Large intestine (tissue), 3 donors: ENCODE results near the gene KIRREL1. TPM values are rescaled to one million over a fixed set of nuclear protein-coding genes. Genes with fewer than 3 reads are reported as not detected.

ENCODE experiments used
- DNase-seq, 2 donors: peaks; one replicate each; pipeline versions ENCODE4 v3.0.0 to v3.0.0-alpha.2; 2013
- H3K27ac ChIP-seq: one replicate; pipeline ENCODE4 v1.5.1; 2013; ENCODE audit warnings: low read length
- H3K27me3 ChIP-seq: 2 replicates; pipeline ENCODE4 v1.6.1; 2013; ENCODE audit warnings: low read length; ENCODE audit not compliant: control insufficient read depth, insufficient read depth
- H3K36me3 ChIP-seq: 2 replicates; pipeline ENCODE4 v1.6.1; 2013; ENCODE audit warnings: low read length; ENCODE audit not compliant: control insufficient read depth, insufficient read depth
- H3K4me1 ChIP-seq: one replicate; pipeline ENCODE4 v1.6.1; 2013; ENCODE audit warnings: low read length; ENCODE audit not compliant: control insufficient read depth, insufficient read depth
- H3K4me3 ChIP-seq: one replicate; pipeline ENCODE4 v1.5.1; 2013; ENCODE audit warnings: low read length
- H3K9me3 ChIP-seq: one replicate; pipeline ENCODE4 v1.6.1; 2013; ENCODE audit warnings: mild to moderate bottlenecking, low read depth, low read length, moderate library complexity; ENCODE audit not compliant: control insufficient read depth
- WGBS: methylation state at CpG from one replicate; pipeline ENCODE4 v1.1.5; 2013; ENCODE audit warnings: low lambda C conversion rate; ENCODE audit not compliant: insufficient coverage; 5-methylcytosine and 5-hydroxymethylcytosine counted together
- polyA plus RNA-seq: library from polyadenylated mRNA; unstranded; fragments of 120-200 nt; gene quantifications from one replicate; pipeline ENCODE4 v1.2.1, GENCODE V29; 2013

KIRREL1 gene
- polyA plus RNA-seq, 1 donor, result 18.7 TPM

GRCh38 chr1:157992833-157993146 is 655 bp upstream of the KIRREL1 start:
- Histone ChIP-seq H3K27me3 (no peaks in the 10 kb centered on the region), H3K27ac (peak overlapping the region; percentile 13), H3K4me3 (peak overlapping the region; percentile 82), H3K4me1 (peaks cover 6% of the 10 kb centered on the region), H3K9me3 (no peaks in the 10 kb centered on the region), H3K36me3 (no peaks in the 10 kb centered on the region)
- 40% methylated on average over 1 of the region's 8 CpGs for WGBS
- DNase-seq, result no peak

- Histone ChIP-seq H3K27ac (peak overlapping the region; percentile 57), H3K27me3 (no peaks in the 10 kb centered on the region), H3K4me1 (peaks cover 6% of the 10 kb centered on the region), H3K9me3 (no peaks in the 10 kb centered on the region), H3K4me3 (peak overlapping the region; percentile 82), H3K36me3 (no peaks in the 10 kb centered on the region)
- peak in 1 of 2 donors; percentile 38 for DNase-seq
- WGBS, result no CpG with 5 or more reads among the region's 29 CpGs
Observed at GRCh38 chr1:157993918-157994605, 617 bp downstream of the KIRREL1 start.

- H3K27me3 ChIP-seq, result no peaks in the 10 kb centered on the region
- H3K27ac ChIP-seq, result peak overlapping the region; percentile 4
- H3K4me1 ChIP-seq, result peaks cover 6% of the 10 kb centered on the region
- no CpG with 5 or more reads among the region's 13 CpGs for WGBS
- no peak for DNase-seq
- peak overlapping the region; percentile 82 for H3K4me3 ChIP-seq
- H3K9me3 ChIP-seq, result no peaks in the 10 kb centered on the region
- H3K36me3 ChIP-seq, result no peaks in the 10 kb centered on the region
Observed at GRCh38 chr1:157994704-157995582, 1.5 kb downstream of the KIRREL1 start.

- H3K27ac ChIP-seq, result no peak overlapping the region
- peaks cover 3% of the 10 kb centered on the region for H3K36me3 ChIP-seq
- no CpG with 5 or more reads among the region's 3 CpGs for WGBS
- no peak overlapping the region for H3K4me3 ChIP-seq
- no peak for DNase-seq
- H3K27me3 ChIP-seq, result no peaks in the 10 kb centered on the region
- peaks cover 6% of the 10 kb centered on the region for H3K4me1 ChIP-seq
- H3K9me3 ChIP-seq, result no peaks in the 10 kb centered on the region
Observed at GRCh38 chr1:157995583-157996169, 2.2 kb downstream of the KIRREL1 start.

- no CpG with 5 or more reads among the region's 5 CpGs for WGBS
Observed at GRCh38 chr1:157996433-157996832, 3.0 kb downstream of the KIRREL1 start.

GRCh38 chr1:158000507-158000906 is 7.1 kb downstream of the KIRREL1 start:
- peaks cover 3% of the 10 kb centered on the region for H3K36me3 ChIP-seq
- 100% methylated on average over 2 of the region's 4 CpGs for WGBS
- H3K9me3 ChIP-seq, result no peaks in the 10 kb centered on the region
- H3K4me3 ChIP-seq, result no peak overlapping the region
- no peak overlapping the region for H3K27ac ChIP-seq
- DNase-seq, result no peak
- H3K4me1 ChIP-seq, result peaks cover 13% of the 10 kb centered on the region
- H3K27me3 ChIP-seq, result no peaks in the 10 kb centered on the region

More at GRCh38 chr1:157996433-157996832, 3.0 kb downstream of the KIRREL1 start:
- H3K4me1 ChIP-seq, result peaks cover 6% of the 10 kb centered on the region
- no peaks in the 10 kb centered on the region for H3K9me3 ChIP-seq
- H3K27me3 ChIP-seq, result no peaks in the 10 kb centered on the region
- no peak overlapping the region for H3K4me3 ChIP-seq
- H3K36me3 ChIP-seq, result peaks cover 3% of the 10 kb centered on the region
- DNase-seq, result no peak
- no peak overlapping the region for H3K27ac ChIP-seq

- DNase-seq, result peak in 1 of 2 donors; percentile 65
- no peak overlapping the region for H3K4me3 ChIP-seq
- peaks cover 3% of the 10 kb centered on the region for H3K36me3 ChIP-seq
- no CpG with 5 or more reads among the region's 4 CpGs for WGBS
- H3K27me3 ChIP-seq, result no peaks in the 10 kb centered on the region
- H3K9me3 ChIP-seq, result no peaks in the 10 kb centered on the region
- peak overlapping the region; percentile 23 for H3K27ac ChIP-seq
- H3K4me1 ChIP-seq, result peaks cover 13% of the 10 kb centered on the region
Observed at GRCh38 chr1:158002022-158002630, 8.7 kb downstream of the KIRREL1 start.

- Histone ChIP-seq H3K36me3 (peaks cover 3% of the 10 kb centered on the region), H3K4me1 (peaks cover 13% of the 10 kb centered on the region), H3K9me3 (no peaks in the 10 kb centered on the region), H3K4me3 (no peak overlapping the region), H3K27me3 (no peaks in the 10 kb centered on the region), H3K27ac (peak overlapping the region; percentile 23)
- 52% methylated on average over 4 of the region's 14 CpGs for WGBS
- peak; percentile 50 to 62 for DNase-seq
Observed at GRCh38 chr1:158002631-158003405, 9.4 kb downstream of the KIRREL1 start.

- Histone ChIP-seq H3K27ac (peak overlapping the region; percentile 23), H3K4me1 (peaks cover 13% of the 10 kb centered on the region), H3K4me3 (no peak overlapping the region), H3K36me3 (peaks cover 3% of the 10 kb centered on the region), H3K27me3 (no peaks in the 10 kb centered on the region), H3K9me3 (no peaks in the 10 kb centered on the region)
- no peak for DNase-seq
- no CpG with 5 or more reads among the region's 5 CpGs for WGBS
Observed at GRCh38 chr1:158003406-158003800, 10.0 kb downstream of the KIRREL1 start.
